Epithelial cell of esophagus (primary cell): ENCODE results near the gene MACF1.
A peak's percentile ranks its signal among the peaks of the same experiment; 100 is the strongest.

Experiments
- DNase-seq: peaks from one replicate; pipeline ENCODE4 v3.0.0; 2010; ENCODE audit warnings: low read depth
- H3K4me3 ChIP-seq: 2 replicates; pipeline ENCODE4 v1.5.1; 2011; ENCODE audit warnings: mild to moderate bottlenecking, low read length, control low read depth
- TF ChIP-seq, protein P1 (sequence below): IDR thresholded peaks from 2 replicates; pipeline ENCODE4 v1.5.1; 2011; ENCODE audit warnings: low read depth, mild to moderate bottlenecking, low read length, control low read depth, inconsistent platforms; ENCODE audit not compliant: insufficient read depth; ENCODE audit errors: missing control alignments

Gene MACF1

DNA sequence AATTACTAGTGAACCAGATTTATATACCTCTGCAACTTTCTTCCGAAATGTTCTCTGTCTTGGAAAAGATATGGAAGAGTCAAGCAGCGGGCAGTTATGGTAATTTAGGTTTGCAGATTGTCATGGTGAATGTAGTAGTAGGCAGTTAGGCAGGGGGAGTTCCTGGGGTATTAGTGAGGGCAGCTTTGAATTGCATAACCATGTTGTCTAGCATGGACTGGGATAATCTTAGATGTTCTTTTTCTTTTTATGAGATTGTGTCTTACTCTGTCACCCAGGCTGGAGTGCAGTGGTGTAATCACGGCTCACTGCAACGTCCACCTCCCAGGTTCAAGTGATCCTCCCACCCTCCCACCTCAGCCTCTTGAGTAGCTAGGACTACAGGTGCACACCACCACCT, 25.0 kb downstream of the MACF1 start:
- H3K4me3 ChIP-seq: no peak overlapping the region
- TF ChIP-seq, protein P1, sequence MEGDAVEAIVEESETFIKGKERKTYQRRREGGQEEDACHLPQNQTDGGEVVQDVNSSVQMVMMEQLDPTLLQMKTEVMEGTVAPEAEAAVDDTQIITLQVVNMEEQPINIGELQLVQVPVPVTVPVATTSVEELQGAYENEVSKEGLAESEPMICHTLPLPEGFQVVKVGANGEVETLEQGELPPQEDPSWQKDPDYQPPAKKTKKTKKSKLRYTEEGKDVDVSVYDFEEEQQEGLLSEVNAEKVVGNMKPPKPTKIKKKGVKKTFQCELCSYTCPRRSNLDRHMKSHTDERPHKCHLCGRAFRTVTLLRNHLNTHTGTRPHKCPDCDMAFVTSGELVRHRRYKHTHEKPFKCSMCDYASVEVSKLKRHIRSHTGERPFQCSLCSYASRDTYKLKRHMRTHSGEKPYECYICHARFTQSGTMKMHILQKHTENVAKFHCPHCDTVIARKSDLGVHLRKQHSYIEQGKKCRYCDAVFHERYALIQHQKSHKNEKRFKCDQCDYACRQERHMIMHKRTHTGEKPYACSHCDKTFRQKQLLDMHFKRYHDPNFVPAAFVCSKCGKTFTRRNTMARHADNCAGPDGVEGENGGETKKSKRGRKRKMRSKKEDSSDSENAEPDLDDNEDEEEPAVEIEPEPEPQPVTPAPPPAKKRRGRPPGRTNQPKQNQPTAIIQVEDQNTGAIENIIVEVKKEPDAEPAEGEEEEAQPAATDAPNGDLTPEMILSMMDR: no peak
- DNase-seq: no peak

DNA sequence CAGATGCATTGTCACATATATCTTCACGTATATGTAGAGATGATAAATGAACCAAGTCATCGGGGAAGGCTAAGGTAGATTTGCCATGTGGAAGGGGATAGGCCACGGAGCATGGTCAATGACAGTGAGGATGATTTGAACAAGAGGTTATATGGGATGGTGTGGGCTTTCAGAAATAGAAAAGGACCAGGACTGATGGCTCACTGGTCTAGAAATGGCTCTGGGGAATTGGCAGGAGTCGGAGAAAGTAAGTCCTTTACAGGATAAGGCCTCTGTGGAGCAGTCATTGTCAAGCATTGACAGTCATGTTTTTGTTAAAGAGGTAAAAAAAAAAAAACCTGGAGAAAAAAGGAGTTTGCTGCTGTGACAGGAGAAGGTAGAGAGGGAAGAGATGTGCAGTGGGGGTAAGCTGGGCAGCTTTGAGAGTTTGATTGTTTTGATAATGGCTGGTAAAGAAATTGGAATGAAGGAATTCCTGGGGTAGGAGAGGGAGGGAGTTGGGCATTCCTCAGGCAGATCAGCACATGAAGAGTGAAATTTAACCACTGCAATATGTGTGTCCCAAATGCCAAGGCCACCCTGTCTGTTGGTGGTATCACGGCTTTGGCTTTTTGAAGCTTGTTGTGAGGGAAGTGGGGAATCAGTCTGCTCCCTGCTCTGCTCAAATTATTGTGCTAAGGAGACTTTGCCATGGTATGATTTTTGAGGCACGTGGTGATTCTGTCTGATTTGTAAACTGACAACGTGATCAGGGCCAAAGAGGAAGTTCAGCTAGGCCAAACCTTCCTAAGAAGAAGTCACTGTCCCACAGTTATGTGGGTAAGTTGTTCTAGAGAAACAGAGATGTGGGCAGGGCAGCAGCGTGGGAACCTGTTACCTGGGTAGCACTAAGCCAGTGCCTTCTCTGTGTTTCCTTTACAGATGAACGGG, 26.0 kb downstream of the MACF1 start:
- H3K4me3 ChIP-seq: no peak overlapping the region
- DNase-seq: no peak
- TF ChIP-seq, protein P1: no peak

DNA sequence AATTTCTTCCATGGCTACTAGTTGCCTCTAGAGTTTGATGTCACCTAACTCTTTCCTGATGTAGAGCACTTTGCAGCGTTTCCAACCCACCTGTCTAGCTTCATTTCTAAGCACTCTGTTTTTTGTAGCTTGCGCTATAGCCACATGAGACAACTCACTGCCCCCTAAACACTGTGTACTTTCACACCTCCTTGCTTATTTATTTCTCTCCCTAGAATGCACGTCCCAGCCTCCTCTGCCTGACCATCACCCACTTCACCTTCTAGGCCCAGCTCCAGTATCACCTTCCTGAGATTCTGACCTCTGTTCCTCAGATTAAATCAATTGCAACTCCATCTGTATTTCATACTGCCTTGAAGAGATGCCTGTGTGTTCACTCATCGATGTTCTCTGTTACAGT, 32.5 kb downstream of the MACF1 start:
- TF ChIP-seq, protein P1: no peak
- no peak for DNase-seq
- H3K4me3 ChIP-seq: no peak overlapping the region

DNA sequence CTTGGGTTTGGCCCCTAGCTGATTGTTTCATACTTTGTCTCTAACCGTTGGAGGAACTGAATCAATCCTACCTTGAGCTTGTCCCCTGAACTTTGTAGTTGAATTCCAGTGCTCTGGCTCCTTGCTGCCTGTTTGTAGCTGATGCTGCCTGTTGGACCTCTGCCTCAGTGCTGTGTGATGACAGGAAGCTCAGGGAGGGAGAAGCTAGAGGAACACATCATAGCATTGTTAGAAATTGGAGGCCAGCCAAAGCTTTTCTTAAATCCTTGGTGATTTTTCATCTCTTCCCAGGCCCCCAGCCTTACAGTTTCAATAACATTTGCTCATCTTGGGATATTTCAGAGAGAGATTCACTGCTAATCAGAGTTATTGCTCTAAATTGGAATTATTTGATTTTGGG, 34.0 kb downstream of the MACF1 start:
- TF ChIP-seq, protein P1: no peak
- no peak overlapping the region for H3K4me3 ChIP-seq
- peak; percentile 37 for DNase-seq

DNA sequence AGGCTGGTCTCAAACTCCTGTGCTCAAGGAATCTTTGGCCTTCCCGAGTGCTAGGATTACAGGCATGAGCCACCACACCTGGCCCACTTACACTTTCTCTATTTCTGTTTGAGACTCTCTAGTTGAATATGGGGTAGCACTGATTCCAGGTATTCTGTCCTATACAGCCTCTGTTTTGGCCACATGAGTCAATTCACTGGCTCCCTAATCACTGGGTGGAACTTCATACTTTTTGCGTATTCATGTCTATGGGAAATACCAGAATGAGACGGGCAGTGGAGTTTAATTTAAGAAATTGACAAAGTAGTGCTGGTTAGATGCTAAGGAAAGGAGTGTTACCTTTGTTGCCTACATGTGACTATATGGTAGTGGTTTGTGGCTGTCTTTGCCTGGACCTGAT, 35.5 kb downstream of the MACF1 start:
- TF ChIP-seq, protein P1: no peak
- H3K4me3 ChIP-seq: no peak overlapping the region
- no peak for DNase-seq

DNA sequence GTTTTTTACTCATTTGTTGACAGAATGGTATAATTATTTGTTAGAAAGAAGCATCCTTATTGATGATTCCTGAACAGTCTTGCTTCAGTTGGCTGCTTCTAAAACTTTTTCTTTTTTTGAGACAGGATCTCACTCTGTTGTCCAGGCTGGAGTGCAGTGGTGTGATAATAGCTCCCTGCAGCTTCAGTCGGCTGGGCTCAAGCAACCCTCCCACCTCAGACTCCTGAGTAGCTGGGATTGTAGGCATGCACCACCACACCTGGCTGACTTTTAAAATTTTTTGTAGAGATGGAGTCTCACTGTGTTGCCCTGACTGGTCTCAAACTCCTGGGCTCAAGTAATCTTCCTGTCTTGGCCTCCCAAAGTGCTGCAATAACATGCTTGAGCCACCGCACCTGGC, 38.8 kb downstream of the MACF1 start:
- H3K4me3 ChIP-seq: no peak overlapping the region
- TF ChIP-seq, protein P1: no peak

More for the DNA sequence above, 38.8 kb downstream of the MACF1 start:
- no peak for DNase-seq
